ENCODE results near the gene PARP11.
A peak's percentile ranks its signal among the peaks of the same experiment; 100 is the strongest.

PARP11 gene

GRCh38 chr12:3897371-3897971 is 24.3 kb upstream of the PARP11 start:
- peaks cover 1% of the 10 kb centered on the region for H3K9me3 ChIP-seq (ENCODE audit: low read length)
- H3K4me3 ChIP-seq (ENCODE audit: low read length), result no peak overlapping the region
- H3K36me3 ChIP-seq (ENCODE audit: insufficient read depth, low read length), result no peaks in the 10 kb centered on the region
- peaks cover 35% of the 10 kb centered on the region for H3K4me1 ChIP-seq (ENCODE audit: insufficient read depth, low read length)
- H3K27me3 ChIP-seq (ENCODE audit: insufficient read depth, low read length), result no peaks in the 10 kb centered on the region
- H2AFZ ChIP-seq (ENCODE audit: low read depth, low read length), result no peak overlapping the region

DNA sequence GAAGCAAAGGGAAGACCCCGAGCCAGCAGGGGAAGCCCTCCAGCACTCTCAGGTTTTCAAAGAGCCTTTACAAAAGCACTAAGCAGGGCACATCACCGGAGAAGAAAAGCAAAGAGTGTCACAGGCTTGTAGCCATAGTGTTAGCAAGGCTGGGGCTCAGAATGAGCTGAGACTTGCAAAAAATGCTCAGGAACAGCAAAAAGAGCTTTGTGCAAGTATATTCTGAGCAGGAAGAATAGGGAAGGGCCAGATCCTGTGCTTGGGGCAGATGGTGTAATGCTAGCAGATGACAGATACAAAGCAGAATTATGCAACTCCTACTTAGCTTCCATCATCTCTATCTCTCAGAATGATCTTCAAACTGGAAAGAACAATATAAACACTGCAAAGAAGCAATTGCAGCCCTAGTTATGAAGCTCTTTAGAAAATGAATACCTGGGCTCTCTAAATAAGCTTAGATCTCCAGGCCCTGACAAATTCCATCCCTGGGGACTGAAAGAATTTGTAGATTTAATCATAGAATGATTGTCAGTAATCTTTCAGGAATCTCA is 23.7 kb upstream of the PARP11 start:
- no peak overlapping the region for H2AFZ ChIP-seq (ENCODE audit: low read depth, low read length)
- no peaks in the 10 kb centered on the region for H3K27me3 ChIP-seq (ENCODE audit: insufficient read depth, low read length)
- H3K36me3 ChIP-seq (ENCODE audit: insufficient read depth, low read length), result no peaks in the 10 kb centered on the region
- peaks cover 1% of the 10 kb centered on the region for H3K9me3 ChIP-seq (ENCODE audit: low read length)
- H3K4me3 ChIP-seq (ENCODE audit: low read length), result no peak overlapping the region
- peaks cover 35% of the 10 kb centered on the region for H3K4me1 ChIP-seq (ENCODE audit: insufficient read depth, low read length)

DNA sequence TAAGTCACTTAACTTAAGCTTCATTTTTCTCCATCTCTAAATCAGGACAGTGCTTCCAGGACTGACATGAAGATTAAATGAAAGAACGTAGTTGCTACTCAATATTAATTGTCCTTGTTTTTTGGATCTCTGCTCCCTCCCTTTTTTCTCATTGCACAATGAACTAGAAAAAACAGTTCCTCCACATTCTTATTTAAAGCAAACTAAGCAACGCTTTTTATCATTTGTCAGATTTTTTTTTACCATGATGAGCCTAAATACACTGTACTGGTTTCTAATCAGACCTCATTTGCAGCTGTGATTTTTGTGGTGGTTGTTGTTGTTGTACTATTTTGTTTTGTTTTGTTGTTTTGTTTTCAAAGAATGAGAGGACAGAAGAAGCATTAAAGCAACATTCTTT is 23.2 kb upstream of the PARP11 start:
- H3K9me3 ChIP-seq (ENCODE audit: low read length), result peaks cover 1% of the 10 kb centered on the region
- no peak overlapping the region for H2AFZ ChIP-seq (ENCODE audit: low read depth, low read length)
- peaks cover 36% of the 10 kb centered on the region for H3K4me1 ChIP-seq (ENCODE audit: insufficient read depth, low read length)
- no peaks in the 10 kb centered on the region for H3K27me3 ChIP-seq (ENCODE audit: insufficient read depth, low read length)
- H3K4me3 ChIP-seq (ENCODE audit: low read length), result no peak overlapping the region
- no peaks in the 10 kb centered on the region for H3K36me3 ChIP-seq (ENCODE audit: insufficient read depth, low read length)

DNA sequence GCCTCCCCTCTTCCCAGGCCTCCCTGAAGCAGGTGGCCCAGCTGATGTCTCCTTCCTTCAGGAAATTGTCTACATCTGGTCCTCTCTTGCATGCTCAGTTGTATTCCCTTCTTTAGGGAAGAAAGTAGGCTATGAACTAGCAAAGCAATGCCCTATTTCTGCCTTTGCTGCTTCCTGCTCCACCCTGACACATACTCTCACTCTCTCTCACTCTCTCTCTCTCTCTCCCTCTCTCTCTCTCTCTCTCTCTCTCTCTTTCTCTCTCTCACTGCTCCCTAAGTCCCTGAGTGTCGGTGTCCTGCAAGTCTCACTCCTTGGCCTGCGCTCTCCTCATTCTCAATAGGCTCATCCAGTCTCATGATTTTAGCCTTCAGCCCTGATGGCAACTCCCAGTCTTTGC is 19.4 kb upstream of the PARP11 start:
- H3K36me3 ChIP-seq (ENCODE audit: insufficient read depth, low read length), result no peaks in the 10 kb centered on the region
- no peak overlapping the region for H2AFZ ChIP-seq (ENCODE audit: low read depth, low read length)
- H3K9me3 ChIP-seq (ENCODE audit: low read length), result peaks cover 1% of the 10 kb centered on the region
- H3K4me3 ChIP-seq (ENCODE audit: low read length), result no peak overlapping the region
- H3K27me3 ChIP-seq (ENCODE audit: insufficient read depth, low read length), result no peaks in the 10 kb centered on the region
- H3K4me1 ChIP-seq (ENCODE audit: insufficient read depth, low read length), result peaks cover 37% of the 10 kb centered on the region

GRCh38 chr12:3891201-3891600 is 18.0 kb upstream of the PARP11 start:
- H3K4me3 ChIP-seq (ENCODE audit: low read length), result no peak overlapping the region
- no peak overlapping the region for H2AFZ ChIP-seq (ENCODE audit: low read depth, low read length)
- H3K4me1 ChIP-seq (ENCODE audit: insufficient read depth, low read length), result peaks cover 23% of the 10 kb centered on the region
- no peaks in the 10 kb centered on the region for H3K27me3 ChIP-seq (ENCODE audit: insufficient read depth, low read length)
- H3K9me3 ChIP-seq (ENCODE audit: low read length), result peaks cover 1% of the 10 kb centered on the region
- no peaks in the 10 kb centered on the region for H3K36me3 ChIP-seq (ENCODE audit: insufficient read depth, low read length)

- H3K4me1 ChIP-seq (ENCODE audit: insufficient read depth, low read length), result peaks cover 24% of the 10 kb centered on the region
- H2AFZ ChIP-seq (ENCODE audit: low read depth, low read length), result no peak overlapping the region
- H3K9me3 ChIP-seq (ENCODE audit: low read length), result peaks cover 1% of the 10 kb centered on the region
- no peaks in the 10 kb centered on the region for H3K27me3 ChIP-seq (ENCODE audit: insufficient read depth, low read length)
- no peaks in the 10 kb centered on the region for H3K36me3 ChIP-seq (ENCODE audit: insufficient read depth, low read length)
- no peak overlapping the region for H3K4me3 ChIP-seq (ENCODE audit: low read length)
Measured at GRCh38 chr12:3888659-3889058, 15.5 kb upstream of the PARP11 start.

GRCh38 chr12:3885277-3886094 is 12.3 kb upstream of the PARP11 start:
- no peak overlapping the region for H3K4me3 ChIP-seq (ENCODE audit: low read length)
- H3K36me3 ChIP-seq (ENCODE audit: insufficient read depth, low read length), result no peaks in the 10 kb centered on the region
- no peak overlapping the region for H2AFZ ChIP-seq (ENCODE audit: low read depth, low read length)
- peaks cover 46% of the 10 kb centered on the region for H3K4me1 ChIP-seq (ENCODE audit: insufficient read depth, low read length)
- H3K27me3 ChIP-seq (ENCODE audit: insufficient read depth, low read length), result no peaks in the 10 kb centered on the region
- H3K9me3 ChIP-seq (ENCODE audit: low read length), result no peaks in the 10 kb centered on the region

- Histone ChIP-seq H2AFZ (ENCODE audit: low read depth, low read length) (no peak overlapping the region), H3K9me3 (ENCODE audit: low read length) (no peaks in the 10 kb centered on the region), H3K27me3 (ENCODE audit: insufficient read depth, low read length) (no peaks in the 10 kb centered on the region), H3K36me3 (ENCODE audit: insufficient read depth, low read length) (no peaks in the 10 kb centered on the region), H3K4me1 (ENCODE audit: insufficient read depth, low read length) (peaks cover 51% of the 10 kb centered on the region), H3K4me3 (ENCODE audit: low read length) (no peak overlapping the region)
Measured at GRCh38 chr12:3884671-3885070, 11.5 kb upstream of the PARP11 start.

- Histone ChIP-seq H2AFZ (ENCODE audit: low read depth, low read length) (no peak overlapping the region), H3K4me1 (ENCODE audit: insufficient read depth, low read length) (peaks cover 51% of the 10 kb centered on the region), H3K4me3 (ENCODE audit: low read length) (no peak overlapping the region), H3K36me3 (ENCODE audit: insufficient read depth, low read length) (no peaks in the 10 kb centered on the region), H3K9me3 (ENCODE audit: low read length) (no peaks in the 10 kb centered on the region), H3K27me3 (ENCODE audit: insufficient read depth, low read length) (no peaks in the 10 kb centered on the region)
Measured at GRCh38 chr12:3882896-3883564, 9.8 kb upstream of the PARP11 start.

GRCh38 chr12:3882406-3882805 is 9.2 kb upstream of the PARP11 start:
- Histone ChIP-seq H3K4me1 (ENCODE audit: insufficient read depth, low read length) (peaks cover 51% of the 10 kb centered on the region), H3K9me3 (ENCODE audit: low read length) (no peaks in the 10 kb centered on the region), H2AFZ (ENCODE audit: low read depth, low read length) (no peak overlapping the region), H3K27me3 (ENCODE audit: insufficient read depth, low read length) (no peaks in the 10 kb centered on the region), H3K4me3 (ENCODE audit: low read length) (no peak overlapping the region), H3K36me3 (ENCODE audit: insufficient read depth, low read length) (no peaks in the 10 kb centered on the region)

DNA sequence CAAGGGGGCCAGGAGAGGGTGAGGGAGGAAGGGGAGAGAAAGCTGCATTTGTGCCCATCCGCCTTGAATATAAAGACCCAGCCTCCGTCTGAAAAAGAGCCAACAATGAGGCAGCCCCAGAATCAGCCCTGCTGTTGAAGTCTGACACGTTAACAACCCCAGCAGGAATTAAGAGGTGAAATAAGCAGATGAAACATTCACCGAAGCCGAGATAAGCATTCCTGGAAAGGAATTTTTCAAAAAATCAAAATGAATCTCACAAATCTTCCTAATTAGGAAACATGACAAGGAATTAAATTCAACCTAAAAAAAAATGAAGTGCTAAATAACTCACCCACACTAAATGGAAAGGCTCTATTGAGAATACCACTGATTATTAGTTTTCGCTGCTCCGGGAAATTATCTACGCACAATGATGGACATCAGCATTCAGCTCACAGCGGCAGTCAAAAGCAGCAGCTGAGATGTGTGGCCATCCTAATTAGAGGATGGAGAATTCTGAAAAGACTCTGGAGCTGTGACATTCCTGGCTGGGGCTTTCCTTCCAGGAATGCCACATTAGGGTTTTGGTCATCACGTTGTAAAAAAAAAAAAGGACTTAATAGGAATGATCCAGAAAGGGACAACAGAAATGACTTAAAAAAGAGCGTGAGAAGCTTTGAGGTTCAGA is 8.2 kb upstream of the PARP11 start:
- Histone ChIP-seq H3K4me3 (ENCODE audit: low read length) (peak overlapping the region; percentile 28), H3K9me3 (ENCODE audit: low read length) (no peaks in the 10 kb centered on the region), H2AFZ (ENCODE audit: low read depth, low read length) (peak overlapping the region; percentile 68), H3K4me1 (ENCODE audit: insufficient read depth, low read length) (peaks cover 51% of the 10 kb centered on the region), H3K27me3 (ENCODE audit: insufficient read depth, low read length) (no peaks in the 10 kb centered on the region), H3K36me3 (ENCODE audit: insufficient read depth, low read length) (no peaks in the 10 kb centered on the region)

GRCh38 chr12:3879846-3880245 is 6.6 kb upstream of the PARP11 start:
- H3K36me3 ChIP-seq (ENCODE audit: insufficient read depth, low read length), result no peaks in the 10 kb centered on the region
- no peak overlapping the region for H3K4me3 ChIP-seq (ENCODE audit: low read length)
- H3K4me1 ChIP-seq (ENCODE audit: insufficient read depth, low read length), result peaks cover 40% of the 10 kb centered on the region
- no peaks in the 10 kb centered on the region for H3K27me3 ChIP-seq (ENCODE audit: insufficient read depth, low read length)
- no peaks in the 10 kb centered on the region for H3K9me3 ChIP-seq (ENCODE audit: low read length)
- H2AFZ ChIP-seq (ENCODE audit: low read depth, low read length), result no peak overlapping the region

DNA sequence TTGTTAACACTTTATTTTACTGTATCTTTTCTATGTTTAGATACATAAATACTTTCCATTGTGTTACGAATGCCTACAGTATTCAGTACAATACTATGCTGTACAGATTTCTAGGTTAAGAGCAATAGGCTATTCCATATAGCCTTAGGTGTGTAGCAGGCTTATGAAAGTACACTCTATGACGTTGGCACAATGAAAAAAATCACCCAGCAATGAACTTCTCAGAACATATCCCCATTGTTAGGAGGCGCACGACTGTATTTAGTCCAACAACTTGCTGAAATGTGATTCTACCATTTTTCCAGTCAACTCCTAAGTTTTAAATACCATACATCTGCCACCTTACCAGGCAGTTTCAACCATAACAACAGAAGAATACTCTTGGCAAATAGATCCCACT is 1.8 kb downstream of the PARP11 start:
- Histone ChIP-seq H3K36me3 (ENCODE audit: insufficient read depth, low read length) (no peaks in the 10 kb centered on the region), H3K4me1 (ENCODE audit: insufficient read depth, low read length) (peaks cover 17% of the 10 kb centered on the region), H3K9me3 (ENCODE audit: low read length) (no peaks in the 10 kb centered on the region), H3K4me3 (ENCODE audit: low read length) (peak overlapping the region; percentile 93), H2AFZ (ENCODE audit: low read depth, low read length) (no peak overlapping the region), H3K27me3 (ENCODE audit: insufficient read depth, low read length) (no peaks in the 10 kb centered on the region)
